Measurements from ENCODE around the gene FAM131C. TPM values are rescaled to one million over a fixed set of nuclear protein-coding genes. Genes with fewer than 3 reads are reported as not detected.

FAM131C gene
- total and polyA plus RNA-seq, 2 experiments from 2014 or later = 0.71 to 1.3 TPM

- Mint-ChIP-seq H3K9me3 (no peaks in the 10 kb centered on the region), H3K36me3 (ENCODE audit: low read depth) (no peaks in the 10 kb centered on the region), H3K4me3 (no peak overlapping the region), H3K27me3 (ENCODE audit: insufficient read depth, low read depth, poor library complexity) (peaks cover 19% of the 10 kb centered on the region), H3K27ac (no peak overlapping the region), H3K4me1 (peaks cover 28% of the 10 kb centered on the region)
- Histone ChIP-seq H3K27me3 (ENCODE audit: insufficient read depth) (peaks cover 18% of the 10 kb centered on the region), H3K9me2 (ENCODE audit: insufficient read depth) (no peaks in the 10 kb centered on the region), H2AFZ (no peak overlapping the region), H3F3A (replicated peaks; ENCODE audit: low read depth) (no peaks in the 10 kb centered on the region), H3K79me2 (replicated peaks; ENCODE audit: insufficient read depth) (no peaks in the 10 kb centered on the region), H3K4me2 (no peak overlapping the region), H3K4me3 (no peak overlapping the region), H3K36me3 (ENCODE audit: insufficient read depth) (no peaks in the 10 kb centered on the region), H4K20me1 (replicated peaks; ENCODE audit: insufficient read depth) (0 out of 2 replicates have a peak, but pooled peaks cover 3% of the 10 kb centered on the region), H3K4me1 (ENCODE audit: insufficient read depth) (peaks cover 6% of the 10 kb centered on the region; the same call in 1 of the 2 replicates), H3K27ac (ENCODE audit: low read depth) (no peak overlapping the region)
- no peak for DNase-seq (ENCODE audit: low spot score)
- no peak for ATAC-seq
- TF ChIP-seq CREB1 (CRISPR knock-in tag; IDR thresholded peaks at IDR 0.05; ENCODE audit: low read depth) = no peak
- TF ChIP-seq, protein P1, sequence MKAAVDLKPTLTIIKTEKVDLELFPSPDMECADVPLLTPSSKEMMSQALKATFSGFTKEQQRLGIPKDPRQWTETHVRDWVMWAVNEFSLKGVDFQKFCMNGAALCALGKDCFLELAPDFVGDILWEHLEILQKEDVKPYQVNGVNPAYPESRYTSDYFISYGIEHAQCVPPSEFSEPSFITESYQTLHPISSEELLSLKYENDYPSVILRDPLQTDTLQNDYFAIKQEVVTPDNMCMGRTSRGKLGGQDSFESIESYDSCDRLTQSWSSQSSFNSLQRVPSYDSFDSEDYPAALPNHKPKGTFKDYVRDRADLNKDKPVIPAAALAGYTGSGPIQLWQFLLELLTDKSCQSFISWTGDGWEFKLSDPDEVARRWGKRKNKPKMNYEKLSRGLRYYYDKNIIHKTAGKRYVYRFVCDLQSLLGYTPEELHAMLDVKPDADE (IDR thresholded peaks at IDR 0.05) = no peak
- TF ChIP-seq, protein P2, sequence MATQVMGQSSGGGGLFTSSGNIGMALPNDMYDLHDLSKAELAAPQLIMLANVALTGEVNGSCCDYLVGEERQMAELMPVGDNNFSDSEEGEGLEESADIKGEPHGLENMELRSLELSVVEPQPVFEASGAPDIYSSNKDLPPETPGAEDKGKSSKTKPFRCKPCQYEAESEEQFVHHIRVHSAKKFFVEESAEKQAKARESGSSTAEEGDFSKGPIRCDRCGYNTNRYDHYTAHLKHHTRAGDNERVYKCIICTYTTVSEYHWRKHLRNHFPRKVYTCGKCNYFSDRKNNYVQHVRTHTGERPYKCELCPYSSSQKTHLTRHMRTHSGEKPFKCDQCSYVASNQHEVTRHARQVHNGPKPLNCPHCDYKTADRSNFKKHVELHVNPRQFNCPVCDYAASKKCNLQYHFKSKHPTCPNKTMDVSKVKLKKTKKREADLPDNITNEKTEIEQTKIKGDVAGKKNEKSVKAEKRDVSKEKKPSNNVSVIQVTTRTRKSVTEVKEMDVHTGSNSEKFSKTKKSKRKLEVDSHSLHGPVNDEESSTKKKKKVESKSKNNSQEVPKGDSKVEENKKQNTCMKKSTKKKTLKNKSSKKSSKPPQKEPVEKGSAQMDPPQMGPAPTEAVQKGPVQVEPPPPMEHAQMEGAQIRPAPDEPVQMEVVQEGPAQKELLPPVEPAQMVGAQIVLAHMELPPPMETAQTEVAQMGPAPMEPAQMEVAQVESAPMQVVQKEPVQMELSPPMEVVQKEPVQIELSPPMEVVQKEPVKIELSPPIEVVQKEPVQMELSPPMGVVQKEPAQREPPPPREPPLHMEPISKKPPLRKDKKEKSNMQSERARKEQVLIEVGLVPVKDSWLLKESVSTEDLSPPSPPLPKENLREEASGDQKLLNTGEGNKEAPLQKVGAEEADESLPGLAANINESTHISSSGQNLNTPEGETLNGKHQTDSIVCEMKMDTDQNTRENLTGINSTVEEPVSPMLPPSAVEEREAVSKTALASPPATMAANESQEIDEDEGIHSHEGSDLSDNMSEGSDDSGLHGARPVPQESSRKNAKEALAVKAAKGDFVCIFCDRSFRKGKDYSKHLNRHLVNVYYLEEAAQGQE (IDR thresholded peaks at IDR 0.05; ENCODE audit: unreplicated experiment) = no peak
- TF ChIP-seq ZNF114 (CRISPR knock-in tag; IDR thresholded peaks at IDR 0.05) = no peak
- no peak for TF ChIP-seq STAT1 (IDR thresholded peaks at IDR 0.05; ENCODE audit: unreplicated experiment)
- no peak for TF ChIP-seq ZNF331 (CRISPR knock-in tag; IDR thresholded peaks at IDR 0.05; ENCODE audit: low read depth)
- TF ChIP-seq JUNB (IDR thresholded peaks at IDR 0.05; ENCODE audit: unreplicated experiment) = no peak
- TF ChIP-seq, protein P3, sequence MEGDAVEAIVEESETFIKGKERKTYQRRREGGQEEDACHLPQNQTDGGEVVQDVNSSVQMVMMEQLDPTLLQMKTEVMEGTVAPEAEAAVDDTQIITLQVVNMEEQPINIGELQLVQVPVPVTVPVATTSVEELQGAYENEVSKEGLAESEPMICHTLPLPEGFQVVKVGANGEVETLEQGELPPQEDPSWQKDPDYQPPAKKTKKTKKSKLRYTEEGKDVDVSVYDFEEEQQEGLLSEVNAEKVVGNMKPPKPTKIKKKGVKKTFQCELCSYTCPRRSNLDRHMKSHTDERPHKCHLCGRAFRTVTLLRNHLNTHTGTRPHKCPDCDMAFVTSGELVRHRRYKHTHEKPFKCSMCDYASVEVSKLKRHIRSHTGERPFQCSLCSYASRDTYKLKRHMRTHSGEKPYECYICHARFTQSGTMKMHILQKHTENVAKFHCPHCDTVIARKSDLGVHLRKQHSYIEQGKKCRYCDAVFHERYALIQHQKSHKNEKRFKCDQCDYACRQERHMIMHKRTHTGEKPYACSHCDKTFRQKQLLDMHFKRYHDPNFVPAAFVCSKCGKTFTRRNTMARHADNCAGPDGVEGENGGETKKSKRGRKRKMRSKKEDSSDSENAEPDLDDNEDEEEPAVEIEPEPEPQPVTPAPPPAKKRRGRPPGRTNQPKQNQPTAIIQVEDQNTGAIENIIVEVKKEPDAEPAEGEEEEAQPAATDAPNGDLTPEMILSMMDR (conservative IDR thresholded peaks at IDR 0.05; ENCODE audit: low read depth in 2 of 2) = no peak
- TF ChIP-seq ZNF462 (CRISPR knock-in tag; IDR thresholded peaks at IDR 0.05) = no peak
- no peak for TF ChIP-seq POLR2AphosphoS5 (IDR thresholded peaks at IDR 0.05; ENCODE audit: low read depth)
These were observed 4.8 kb downstream of the FAM131C start for GRCh38 chr1:16068356-16069270.

All from GM23338 (cell line).